ENCODE results near the gene CA4.

- TF ChIP-seq EZH2 (IDR thresholded peaks at IDR 0.05; ENCODE audit: borderline replicate concordance, insufficient read depth, low read length, poor library complexity, severe bottlenecking) (no peak), EP300 (conservative IDR thresholded peaks at IDR 0.05; ENCODE audit: poor library complexity, severe bottlenecking) (no peak), MXI1 (conservative IDR thresholded peaks at IDR 0.05; ENCODE audit: poor library complexity, severe bottlenecking) (no peak)
Measured at GRCh38 chr17:60145006-60145935, 4.5 kb upstream of the CA4 start.
